ENCODE data around the gene SLC22A4.

- no peak for TF ChIP-seq EZH2 (IDR thresholded peaks at IDR 0.05; ENCODE audit: insufficient read depth, poor library complexity, severe bottlenecking)
- TF ChIP-seq EZH2phosphoT487 (IDR thresholded peaks at IDR 0.05; ENCODE audit: insufficient read depth, low read depth): no peak
Measured at GRCh38 chr5:132301344-132302271, 7.4 kb downstream of the SLC22A4 start.

All from GM23248 (cell line).